Panc1 (cell line): ENCODE results near the gene EFNA1. TPM values are rescaled to one million over a fixed set of nuclear protein-coding genes. Genes with fewer than 3 reads are reported as not detected.

ENCODE experiments used
- ATAC-seq: fragments of 200-7000 bp; cut with Tn5 transposase; 2 replicates; pipeline ENCODE4 v1.9.1; 2020; ENCODE audit warnings: mild to moderate bottlenecking, moderate library complexity
- BruUV-seq: library from RNA; stranded (reverse); fragments of 400-500 nt; replicated peaks from 2 replicates; lab custom pipeline; 2021; lab: Mats Ljungman, UMichigan
- CTCF ChIA-PET: fragments of 300-600 bp; sonication (Branson Sonifier 250); formaldehyde crosslinking; loops from one replicate; lab custom pipeline; 2022; ENCODE audit warnings: antibody characterized with exemption; lab: Charles Lee
- POLR2A ChIA-PET: fragments of 300-600 bp; sonication (Branson Sonifier 250); formaldehyde crosslinking; loops from one replicate; lab custom pipeline; 2022; ENCODE audit warnings: antibody characterized with exemption; lab: Charles Lee
- DNase-seq: peaks from one replicate; pipeline ENCODE4 v3.0.0-alpha.2; 2010; ENCODE audit warnings: low read depth, low spot score
- H3K27ac ChIP-seq: 2 replicates; pipeline ENCODE4 v1.5.1; 2011; ENCODE audit warnings: mild to moderate bottlenecking, low read length, inconsistent platforms
- H3K27me3 ChIP-seq: fragments of 200-500 bp; sonication (Bioruptor generic); 2 replicates; pipeline ENCODE4 v1.6.0; 2014; ENCODE audit warnings: low read length, inconsistent platforms; ENCODE audit not compliant: control insufficient read depth, insufficient read depth
- H3K36me3 ChIP-seq: fragments of 200-500 bp; sonication (Bioruptor generic); 2 replicates; pipeline ENCODE4 v1.5.1; 2014; ENCODE audit warnings: inconsistent platforms, mild to moderate bottlenecking, low read length, moderate library complexity; ENCODE audit not compliant: control insufficient read depth, insufficient read depth
- H3K4me1 ChIP-seq: 2 replicates; pipeline ENCODE4 v1.5.1; 2011; ENCODE audit warnings: inconsistent platforms, mild to moderate bottlenecking, low read length, moderate library complexity; ENCODE audit not compliant: control insufficient read depth, insufficient read depth
- H3K4me3 ChIP-seq, 2 experiments: 2 replicates each; pipeline ENCODE4 v1.5.1; 2011 to 2012; ENCODE audit warnings: low read depth in 2 of 2, low read length in 2 of 2, mild to moderate bottlenecking in 2 of 2, inconsistent platforms in 1 of 2, moderate library complexity in 1 of 2
- H3K9me3 ChIP-seq: fragments of 200-500 bp; sonication (Bioruptor generic); 2 replicates; pipeline ENCODE4 v1.5.1; 2014; ENCODE audit warnings: low read depth, mild to moderate bottlenecking, inconsistent platforms, low read length, moderate library complexity; ENCODE audit not compliant: control insufficient read depth, insufficient read depth
- POLR2AphosphoS5 ChIP-seq: IDR thresholded peaks from 2 replicates; pipeline ENCODE4 v1.6.1; 2012; ENCODE audit warnings: mild to moderate bottlenecking, low read depth, low read length, moderate library complexity
- REST ChIP-seq, 2 experiments: IDR thresholded peaks; 2 replicates each; pipeline ENCODE4 v1.6.1; 2011 to 2012; ENCODE audit warnings: low read depth in 2 of 2, control low read depth in 1 of 2, low read length in 1 of 2, mild to moderate bottlenecking in 1 of 2, moderate library complexity in 1 of 2; ENCODE audit not compliant: insufficient read depth in 1 of 2
- SIN3A ChIP-seq: IDR thresholded peaks from 2 replicates; pipeline ENCODE4 v1.6.1; 2012; ENCODE audit warnings: low read depth, mild to moderate bottlenecking, low read length, moderate library complexity, borderline replicate concordance; ENCODE audit not compliant: insufficient read depth
- TCF7L2 ChIP-seq: IDR thresholded peaks from 2 replicates; pipeline ENCODE4 v1.6.1; 2011; ENCODE audit warnings: mild to moderate bottlenecking, low read depth, low read length, inconsistent platforms
- in situ Hi-C: cut with HindIII; loops from 2 replicates; pipeline ENCODE4 v1.10.0; 2016; ENCODE audit warnings: low sequenced_read_pairs, low pct_unique_long_range_greater_than_20kb
- intact Hi-C: fragments of 100-400 bp; cut with micrococcal nuclease; formaldehyde crosslinking; loops from one replicate; pipeline ENCODE4 v1.10.0; 2022; ENCODE audit not compliant: unreplicated experiment
- total RNA-seq: library from RNA; stranded (reverse); gene quantifications from one replicate; pipeline ENCODE4 v1.2.1, GENCODE V29; 2021; ENCODE audit not compliant: unreplicated experiment
- TF ChIP-seq, protein P1 (sequence below): fragments of 450-650 bp; IDR thresholded peaks from 2 replicates; pipeline ENCODE4 v1.5.1; 2017; ENCODE audit warnings: mild to moderate bottlenecking

Gene EFNA1
- total RNA-seq, 1 experiment from 2014 or later: 23.8 TPM

DNA sequence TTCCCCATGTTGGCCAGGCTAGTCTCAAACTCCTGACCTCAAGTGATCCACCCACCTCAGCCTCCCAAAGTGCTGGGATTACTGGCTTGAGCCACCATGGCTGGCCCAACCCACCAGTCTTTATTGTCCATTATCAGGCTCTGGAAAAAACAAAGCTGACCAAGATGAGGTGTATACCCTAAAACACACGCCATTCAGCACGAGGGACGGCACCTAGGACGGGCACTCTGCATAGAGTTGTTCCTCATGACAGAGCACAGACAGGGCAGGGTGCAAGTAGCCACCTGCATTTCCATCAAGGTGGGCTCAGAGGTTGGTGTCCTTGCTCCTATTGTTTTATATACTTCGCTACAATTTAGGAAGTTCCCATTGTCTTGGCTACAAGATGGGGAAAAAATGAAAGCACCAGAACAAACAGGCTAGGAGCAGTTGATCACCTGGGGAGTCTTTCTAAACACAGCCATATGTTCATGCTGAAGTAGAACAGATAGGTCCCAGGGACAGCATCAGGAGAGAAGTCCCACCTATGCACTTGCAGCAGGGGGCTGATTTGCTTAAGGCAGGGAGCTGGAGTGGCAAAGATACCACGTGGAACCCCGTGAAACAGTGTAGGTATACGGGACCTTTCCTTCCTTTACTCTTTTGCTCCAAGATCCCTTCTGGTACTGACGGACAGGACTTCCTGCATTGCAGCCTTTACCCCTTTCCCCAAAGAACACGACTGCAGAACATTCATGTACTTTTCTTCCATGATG is 41.0 kb downstream of the EFNA1 start:
- ATAC-seq (no peak), DNase-seq (no peak)
- no peaks in the 10 kb centered on the region for H3K9me3 ChIP-seq
- no peak for TF ChIP-seq REST (IDR thresholded peaks at IDR 0.05; ENCODE audit: insufficient read depth in 1 of 2, low read depth in 2 of 2, low read length in 1 of 2)
- TF ChIP-seq TCF7L2: no peak
- TF ChIP-seq SIN3A: no peak
- TF ChIP-seq, protein P1, sequence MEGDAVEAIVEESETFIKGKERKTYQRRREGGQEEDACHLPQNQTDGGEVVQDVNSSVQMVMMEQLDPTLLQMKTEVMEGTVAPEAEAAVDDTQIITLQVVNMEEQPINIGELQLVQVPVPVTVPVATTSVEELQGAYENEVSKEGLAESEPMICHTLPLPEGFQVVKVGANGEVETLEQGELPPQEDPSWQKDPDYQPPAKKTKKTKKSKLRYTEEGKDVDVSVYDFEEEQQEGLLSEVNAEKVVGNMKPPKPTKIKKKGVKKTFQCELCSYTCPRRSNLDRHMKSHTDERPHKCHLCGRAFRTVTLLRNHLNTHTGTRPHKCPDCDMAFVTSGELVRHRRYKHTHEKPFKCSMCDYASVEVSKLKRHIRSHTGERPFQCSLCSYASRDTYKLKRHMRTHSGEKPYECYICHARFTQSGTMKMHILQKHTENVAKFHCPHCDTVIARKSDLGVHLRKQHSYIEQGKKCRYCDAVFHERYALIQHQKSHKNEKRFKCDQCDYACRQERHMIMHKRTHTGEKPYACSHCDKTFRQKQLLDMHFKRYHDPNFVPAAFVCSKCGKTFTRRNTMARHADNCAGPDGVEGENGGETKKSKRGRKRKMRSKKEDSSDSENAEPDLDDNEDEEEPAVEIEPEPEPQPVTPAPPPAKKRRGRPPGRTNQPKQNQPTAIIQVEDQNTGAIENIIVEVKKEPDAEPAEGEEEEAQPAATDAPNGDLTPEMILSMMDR: no peak
- no peak for TF ChIP-seq POLR2AphosphoS5
- CTCF ChIA-PET: interaction anchor here (1.1 to 3.3 kb wide), 5 partner anchors 56 to 84 kb away, joined by 4 to 27 read pairs (median 5); no protein-coding TSS in a partner anchor
- intact Hi-C loops: loop anchor here (2.0 kb wide), 1 partner anchor 76 kb away; no protein-coding TSS in a partner anchor
- in situ Hi-C loops: no loop called here
- H3K27ac ChIP-seq: no peak overlapping the region
- no peaks in the 10 kb centered on the region for H3K27me3 ChIP-seq
- BruUV-seq: no TSS peak
- POLR2A ChIA-PET: interaction anchor here (0.7 kb wide), 1 partner anchor 62 kb away, joined by 6 read pairs; no protein-coding TSS in a partner anchor
- H3K36me3 ChIP-seq: no peaks in the 10 kb centered on the region; the same call in 1 of the 2 replicates
- no peak overlapping the region for H3K4me3 ChIP-seq
- peaks cover 17% of the 10 kb centered on the region for H3K4me1 ChIP-seq

GRCh38 chr1:155169541-155169940 is 41.9 kb downstream of the EFNA1 start:
- ATAC-seq: no peak
- Histone ChIP-seq H3K4me1 (peaks cover 22% of the 10 kb centered on the region), H3K9me3 (no peaks in the 10 kb centered on the region), H3K4me3 (no peak overlapping the region), H3K27ac (no peak overlapping the region), H3K36me3 (no peaks in the 10 kb centered on the region; the same call in 1 of the 2 replicates), H3K27me3 (no peaks in the 10 kb centered on the region)
- TF ChIP-seq POLR2AphosphoS5 (no peak), TCF7L2 (no peak), SIN3A (no peak), REST (IDR thresholded peaks at IDR 0.05; ENCODE audit: insufficient read depth in 1 of 2, low read depth in 2 of 2, low read length in 1 of 2) (no peak)
- TF ChIP-seq, protein P1: no peak
- intact Hi-C loops (loop anchor here (2.0 kb wide), 1 partner anchor 77 kb away; no protein-coding TSS in a partner anchor), in situ Hi-C loops (no loop called here)
- ChIA-PET CTCF (interaction anchor here (0.7 to 3.3 kb wide), 4 partner anchors 24 to 84 kb away, joined by 4 to 27 read pairs (median 8); no protein-coding TSS in a partner anchor), POLR2A (no interaction called here)
- DNase-seq: no peak
- BruUV-seq: no TSS peak
